Astrocyte of the hippocampus (primary cell): ENCODE results near the gene ZMIZ2.
"Not testable (repeated sequence)": the region's sequence is repeated elsewhere in the genome, so short reads cannot be mapped to it uniquely, and the experiment has no call there.

Source experiments
- DNase-seq: peaks from one replicate; pipeline ENCODE4 v3.0.0; 2011; ENCODE audit warnings: low read depth, low spot score

Gene ZMIZ2

GRCh38 chr7:44727937-44728262 lies 20.7 kb upstream of the ZMIZ2 start:
- DNase-seq = no peak

DNA sequence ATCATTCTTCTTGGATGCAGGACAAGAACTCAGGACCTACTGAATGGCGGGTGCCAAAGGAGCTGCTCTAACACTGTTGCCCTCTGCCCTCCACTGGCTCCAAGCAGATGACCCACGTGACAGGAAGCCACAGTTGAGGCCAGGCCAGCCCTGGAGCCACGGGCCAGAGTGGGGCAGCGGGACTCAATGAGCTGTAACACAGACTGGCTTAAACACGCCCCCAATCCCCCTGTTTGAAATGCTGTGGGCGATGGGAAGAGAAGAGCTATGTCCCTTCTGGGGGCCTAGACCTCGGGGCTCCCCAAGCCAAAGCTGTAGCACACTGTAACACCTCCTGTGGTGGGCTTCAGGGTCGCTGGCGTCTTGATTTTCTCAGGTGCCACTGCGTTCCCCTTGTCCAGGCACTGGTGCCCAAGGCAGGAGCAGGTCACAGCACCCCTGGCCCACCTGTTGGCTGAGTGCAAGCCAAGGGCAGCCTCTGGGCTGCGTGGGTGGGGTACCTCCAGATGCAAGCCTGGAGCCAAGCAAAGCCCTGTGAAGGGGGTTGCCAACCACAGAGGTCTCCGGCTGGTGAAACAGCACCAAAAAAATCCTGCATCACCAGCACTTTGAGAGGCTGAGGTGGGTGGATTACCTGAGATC lies 18.6 kb upstream of the ZMIZ2 start:
- DNase-seq = no peak

GRCh38 chr7:44732971-44733370 lies 15.7 kb upstream of the ZMIZ2 start:
- not testable (repeated sequence) for DNase-seq

DNA sequence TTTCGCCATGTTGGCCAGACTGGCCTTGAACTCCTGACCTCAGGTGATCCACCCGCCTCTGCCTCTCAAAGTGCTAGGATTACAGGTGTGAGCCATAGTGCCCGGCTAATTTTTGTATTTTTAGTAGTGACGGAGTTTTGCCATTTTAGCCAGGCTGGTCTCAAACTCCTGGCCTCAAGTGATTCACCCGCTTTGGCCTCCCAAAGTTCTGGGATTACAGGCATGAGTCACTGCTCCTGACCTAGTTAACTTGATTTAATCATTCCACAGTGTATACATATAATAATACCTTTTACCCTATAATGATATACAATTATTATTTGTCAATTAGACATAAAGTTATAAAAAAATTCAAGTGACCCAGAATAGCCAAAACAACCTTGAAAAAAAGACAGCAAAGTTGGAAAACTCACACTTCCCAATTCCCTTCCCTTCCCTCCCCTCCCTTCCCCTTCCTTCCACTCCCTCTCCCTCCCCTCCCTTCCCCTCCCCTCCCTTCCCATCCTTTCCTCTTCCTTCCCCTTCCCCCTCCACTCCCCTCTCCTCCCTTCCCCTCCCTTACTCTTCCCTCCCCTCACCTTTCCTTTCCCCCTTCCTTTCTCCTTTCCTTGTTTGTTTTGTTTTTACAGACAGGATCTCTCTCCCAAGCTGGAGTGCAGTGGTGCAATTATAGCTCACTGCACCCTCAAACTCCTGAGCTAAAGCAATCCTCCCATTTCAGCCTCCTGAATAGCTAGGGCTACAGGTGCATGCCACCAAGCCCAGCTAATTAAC lies 14.8 kb upstream of the ZMIZ2 start:
- DNase-seq = peak; percentile 55

DNA sequence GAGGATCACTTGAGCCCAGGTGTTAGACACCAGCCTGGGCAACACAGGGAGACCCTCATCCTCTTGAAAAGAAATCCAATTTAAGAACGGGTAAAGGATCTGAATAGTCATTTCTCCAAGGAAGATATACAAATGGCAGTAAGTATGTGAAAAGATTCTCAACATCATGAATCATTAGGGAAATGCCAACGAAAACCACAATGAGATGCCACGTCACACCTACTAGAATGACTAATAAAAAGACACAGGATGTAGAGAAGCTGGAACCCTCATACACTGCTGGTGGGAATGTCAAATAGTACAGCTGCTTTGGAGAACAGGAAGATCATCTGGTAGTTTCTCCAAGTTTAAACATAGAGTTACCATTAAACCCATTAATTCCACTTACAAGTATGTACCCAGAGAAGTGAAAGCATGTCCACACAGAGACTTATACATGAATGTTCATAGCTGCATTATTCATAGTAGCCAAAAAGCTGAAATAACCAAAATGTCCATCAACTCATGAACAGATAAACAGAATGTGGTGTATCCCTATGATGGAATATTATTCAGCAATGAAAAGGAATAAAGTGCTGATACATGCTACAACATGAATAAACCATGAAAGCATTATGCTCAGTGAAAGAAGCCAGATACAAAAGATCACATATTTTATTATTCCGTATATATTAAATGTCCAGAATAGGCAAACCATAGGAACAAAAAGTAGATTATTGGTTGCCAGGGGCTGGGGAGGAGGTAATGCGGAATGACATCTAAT lies 13.1 kb upstream of the ZMIZ2 start:
- DNase-seq = peak; percentile 94

- no peak for DNase-seq
These were observed 11.8 kb upstream of the ZMIZ2 start for GRCh38 chr7:44736896-44737295.

DNA sequence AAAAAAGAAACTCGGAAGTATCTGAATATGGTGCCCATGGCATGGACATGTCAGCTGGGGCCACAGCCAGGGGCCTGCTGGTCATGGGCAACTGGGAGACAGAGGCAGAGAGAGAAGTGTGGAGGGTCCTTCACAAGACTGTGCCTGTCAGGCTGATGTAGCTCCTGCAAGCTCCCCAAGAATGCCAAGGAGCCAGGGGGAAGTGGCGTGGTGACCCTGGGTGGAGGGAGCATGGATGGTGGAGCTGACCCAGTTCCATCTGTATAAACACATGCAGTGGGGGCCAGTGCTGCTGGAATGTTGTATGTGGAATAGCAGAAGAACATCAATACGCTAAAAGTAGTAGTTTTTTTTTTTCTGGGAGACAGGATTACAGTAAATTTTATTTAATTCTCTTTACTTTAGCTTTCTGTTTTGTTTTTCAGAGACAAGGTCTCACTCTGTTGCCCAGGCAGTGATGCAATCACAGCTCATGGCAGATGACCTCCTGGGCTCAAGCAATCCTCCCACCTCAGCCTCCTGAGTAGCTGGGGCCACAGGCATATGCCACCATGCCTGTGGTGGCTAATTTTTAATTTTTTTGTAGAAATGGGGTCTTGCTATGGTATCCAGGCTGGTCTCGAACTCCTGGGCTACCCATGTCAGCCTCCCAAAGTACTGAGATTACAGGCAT lies 10.5 kb upstream of the ZMIZ2 start:
- no peak for DNase-seq

DNA sequence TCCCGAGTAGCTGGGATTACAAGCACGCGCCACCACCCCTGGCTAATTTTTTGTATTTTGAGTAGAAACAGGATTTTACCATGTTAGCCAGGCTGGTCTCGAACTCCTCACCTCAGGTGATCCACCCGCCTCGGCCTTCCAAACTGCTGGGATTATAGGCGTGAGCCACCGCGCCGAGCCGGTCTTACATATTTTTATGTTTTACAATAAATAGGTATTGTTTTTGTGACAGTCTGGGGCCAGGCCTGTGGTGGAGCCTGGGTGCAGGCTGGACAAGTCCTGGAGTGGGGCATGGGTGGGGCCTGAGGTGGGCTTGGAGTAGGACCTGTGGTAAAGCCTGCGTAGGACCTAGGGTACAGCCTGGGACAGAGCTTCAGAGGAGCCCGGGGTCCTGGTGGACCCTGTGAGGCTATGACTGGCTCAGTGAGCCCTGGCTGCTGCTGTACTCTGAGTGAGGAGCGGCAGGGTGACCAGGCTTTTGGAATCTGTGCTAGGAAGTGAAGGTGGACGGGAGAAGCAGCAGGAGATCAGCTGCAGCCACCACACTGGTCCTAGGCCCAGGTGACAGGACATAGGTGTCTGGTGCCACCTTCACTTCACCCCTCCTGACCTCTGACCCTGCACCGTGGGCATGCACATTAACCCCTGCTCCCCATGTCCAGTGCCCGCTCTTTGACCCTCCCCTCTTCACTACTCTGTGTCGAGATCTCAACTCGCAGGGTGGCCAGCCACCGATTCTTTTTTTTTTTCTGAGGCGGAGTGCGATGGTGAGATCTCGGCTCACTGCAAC lies 9.6 kb upstream of the ZMIZ2 start:
- no peak for DNase-seq

GRCh38 chr7:44740055-44740454 lies 8.6 kb upstream of the ZMIZ2 start:
- no peak for DNase-seq

DNA sequence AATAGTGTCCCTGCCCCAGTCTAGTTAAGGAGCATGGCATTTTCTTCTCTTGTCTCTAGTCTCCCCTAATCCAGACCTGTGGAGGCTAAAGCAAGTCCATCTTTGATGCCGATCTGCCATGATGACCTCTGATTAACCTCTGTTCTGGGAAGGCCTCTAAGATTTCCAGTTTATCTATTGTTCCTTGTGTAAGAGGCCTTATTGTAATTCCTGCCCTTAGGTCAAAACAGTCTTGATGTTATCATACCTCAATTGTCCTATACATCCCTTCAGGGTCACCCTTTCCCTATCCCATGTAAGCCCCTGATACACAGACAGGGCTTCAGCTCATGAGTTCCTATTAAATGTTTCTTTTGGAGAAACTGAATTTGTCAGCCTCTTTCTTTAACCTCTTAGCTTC lies 4.9 kb upstream of the ZMIZ2 start:
- no peak for DNase-seq

DNA sequence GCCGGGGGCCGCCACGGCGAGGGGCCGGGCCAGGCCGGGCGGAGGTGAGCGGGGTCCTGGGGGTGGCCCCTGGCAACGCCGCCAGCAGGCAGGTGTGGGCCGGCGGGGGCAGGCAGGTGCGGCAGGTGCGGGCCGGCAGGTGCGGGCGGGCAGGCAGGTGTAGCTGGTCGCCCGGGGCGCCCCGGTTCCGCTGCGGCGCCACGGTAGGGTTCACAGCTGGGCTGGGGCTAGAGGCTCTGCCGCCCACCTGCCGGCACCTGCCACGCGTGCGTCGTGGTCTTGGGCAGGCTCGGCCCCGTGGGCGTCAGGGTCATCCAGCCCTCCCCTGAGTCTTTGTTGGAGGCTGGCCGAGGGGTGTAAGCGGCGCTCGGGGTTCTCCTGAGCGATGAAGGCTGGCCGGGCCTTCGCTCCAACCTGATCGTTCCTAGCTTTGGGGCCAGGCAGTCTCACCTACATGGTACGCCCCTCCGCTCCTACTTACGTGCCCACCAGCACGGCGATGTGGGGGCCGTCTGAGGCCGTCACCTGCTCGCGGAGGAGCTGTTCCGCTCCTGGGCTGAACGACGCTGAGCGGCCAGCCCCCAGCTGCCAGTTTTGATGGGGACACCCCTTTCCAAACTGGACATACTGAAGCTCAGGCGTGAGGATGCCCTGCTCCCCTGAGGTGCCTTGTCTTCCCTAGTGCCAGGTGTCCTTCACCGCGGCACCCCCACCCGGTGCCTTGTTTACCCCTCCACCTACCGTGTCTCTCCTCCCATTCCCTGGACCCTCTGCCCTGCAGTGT lies 493 bp downstream of the ZMIZ2 start:
- peak; percentile 24 for DNase-seq

GRCh38 chr7:44749992-44750391 lies 1.3 kb downstream of the ZMIZ2 start:
- DNase-seq = no peak

DNA sequence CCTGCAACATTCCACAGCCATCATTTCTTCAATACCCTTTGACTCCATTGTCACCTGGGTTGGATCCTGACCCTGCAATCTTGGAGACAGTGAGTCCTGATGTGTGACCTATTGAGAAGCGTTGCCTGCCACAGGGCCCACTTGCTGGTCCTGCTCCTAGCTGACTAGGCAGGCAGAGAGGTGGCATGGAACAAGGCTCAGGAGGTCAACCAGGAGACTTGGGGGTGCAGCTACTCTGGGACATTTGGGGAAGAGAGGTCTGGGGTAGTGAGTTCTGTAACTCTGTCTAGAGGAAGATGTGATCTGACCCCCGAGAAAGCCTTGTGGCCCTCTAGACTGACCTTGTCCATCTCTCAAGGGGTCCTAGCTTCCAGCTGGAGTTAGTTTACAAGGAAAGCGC lies 1.8 kb downstream of the ZMIZ2 start:
- no peak for DNase-seq

DNA sequence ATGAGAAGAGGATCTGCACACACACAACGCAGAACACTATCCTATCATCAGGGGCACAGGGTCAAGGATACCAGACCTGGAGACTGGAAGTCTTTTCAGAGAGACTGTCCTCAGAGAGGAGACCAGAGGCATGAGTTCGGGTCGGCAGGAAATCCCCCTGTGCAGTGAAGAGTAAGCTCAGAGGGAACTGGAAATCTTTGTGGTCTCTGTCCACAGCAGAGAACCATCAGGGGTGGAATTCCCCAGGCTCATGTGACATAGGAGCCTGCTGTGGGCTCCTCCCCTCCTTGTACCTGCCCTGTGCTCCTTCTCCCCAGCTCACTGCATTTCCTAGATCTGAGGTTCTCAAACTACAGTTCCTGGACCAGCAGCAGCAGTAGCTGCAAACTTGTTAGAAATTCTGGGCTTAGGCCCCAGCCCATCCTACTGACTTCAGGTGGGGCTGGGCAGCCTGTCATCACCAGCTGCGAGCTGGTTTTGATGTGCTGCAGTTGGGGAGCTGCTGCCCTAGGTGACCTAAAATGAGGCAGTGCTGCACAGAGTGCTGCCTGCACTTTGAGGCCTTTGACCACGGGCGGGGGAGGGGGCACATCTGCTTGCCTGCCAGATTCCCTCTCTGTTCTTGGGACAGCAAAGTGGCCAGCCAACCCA lies 2.4 kb downstream of the ZMIZ2 start:
- peak; percentile 53 for DNase-seq

GRCh38 chr7:44752822-44753221 lies 4.2 kb downstream of the ZMIZ2 start:
- no peak for DNase-seq

DNA sequence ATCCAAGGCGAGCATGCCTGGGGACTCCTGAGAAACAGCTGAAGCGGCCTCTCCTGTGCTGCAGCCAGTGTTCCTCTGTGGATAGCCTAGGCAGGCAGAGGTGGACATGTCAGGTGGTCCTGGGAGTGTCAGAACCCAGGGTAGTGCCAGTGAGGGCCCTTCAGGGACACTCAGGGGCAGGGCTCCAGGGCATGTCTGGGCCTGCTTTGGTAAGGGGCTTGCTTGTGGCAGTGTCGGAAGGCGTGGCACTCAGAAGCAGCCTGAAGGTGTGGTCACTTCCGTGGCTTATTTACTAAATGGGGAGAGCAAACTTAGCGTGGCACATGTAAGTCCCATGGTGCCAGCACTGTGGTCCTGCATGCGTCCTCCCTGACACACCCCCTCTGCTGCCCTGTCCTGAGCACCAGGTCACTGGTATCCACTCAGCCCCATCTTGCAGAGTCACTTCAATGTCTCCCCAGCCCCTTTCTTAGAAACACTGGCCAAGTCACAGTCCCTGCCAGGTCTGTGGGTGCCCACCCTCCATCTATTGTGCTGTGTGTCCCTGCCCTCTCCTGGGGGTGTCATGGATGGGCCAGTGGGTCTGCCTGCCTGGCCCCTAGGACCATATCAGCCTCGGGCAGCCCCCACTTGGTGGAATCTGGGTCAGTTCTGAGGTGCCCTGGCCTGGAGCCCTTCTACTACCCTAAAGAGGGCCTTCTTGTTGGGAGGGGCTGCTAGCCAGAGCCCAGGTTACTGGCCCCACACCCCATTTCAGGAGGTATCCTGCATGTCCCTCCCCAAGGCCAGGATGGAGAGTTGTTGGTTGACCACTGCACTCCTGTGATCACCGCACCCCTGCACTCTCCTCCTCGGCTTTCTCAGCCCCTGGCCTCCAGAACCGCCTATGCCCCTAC lies 6.4 kb downstream of the ZMIZ2 start:
- DNase-seq = no peak

DNA sequence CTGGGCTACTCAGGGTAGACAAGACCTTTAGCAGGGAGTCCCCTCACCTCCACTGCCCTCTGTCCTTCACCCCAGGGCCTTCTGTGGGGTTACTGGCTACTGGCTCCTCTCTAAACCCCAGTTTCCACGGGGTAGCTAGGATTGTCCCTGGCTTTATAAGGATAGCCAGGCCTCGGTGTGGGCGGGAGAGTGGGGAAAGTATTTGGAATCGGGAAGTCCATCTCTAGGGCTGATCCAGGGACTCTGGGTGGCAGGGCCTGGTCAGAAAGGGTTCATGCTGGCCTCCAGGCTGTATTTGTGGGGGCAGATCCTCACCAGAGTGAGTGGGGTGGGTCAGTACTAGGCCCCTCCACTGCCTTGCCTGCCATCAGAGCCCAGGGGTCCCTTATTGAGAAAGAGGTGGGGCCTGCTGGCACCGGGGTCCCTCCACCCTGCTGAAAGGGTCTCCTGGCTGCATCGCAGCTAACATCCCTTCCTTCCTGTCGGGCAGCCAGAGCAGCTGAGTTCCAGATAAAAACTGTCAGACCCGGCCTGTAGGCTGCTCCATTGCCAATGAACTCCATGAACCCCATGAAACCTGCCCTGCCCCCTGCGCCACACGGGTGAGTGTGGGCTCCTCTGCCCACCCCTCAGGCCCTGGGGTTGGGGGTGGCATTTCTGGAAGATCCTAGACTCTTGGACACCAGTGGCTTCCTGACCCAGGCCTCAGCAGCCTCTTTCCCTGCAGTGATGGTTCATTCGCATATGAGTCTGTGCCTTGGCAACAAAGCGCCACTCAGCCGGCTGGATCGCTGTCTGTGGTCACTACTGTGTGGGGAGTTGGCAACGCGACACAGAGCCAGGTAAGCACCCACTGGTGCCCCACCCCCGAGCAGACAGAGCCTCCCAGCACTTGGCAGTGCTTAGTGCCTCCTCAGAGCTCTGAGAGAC lies 7.3 kb downstream of the ZMIZ2 start:
- peak; percentile 43 for DNase-seq

DNA sequence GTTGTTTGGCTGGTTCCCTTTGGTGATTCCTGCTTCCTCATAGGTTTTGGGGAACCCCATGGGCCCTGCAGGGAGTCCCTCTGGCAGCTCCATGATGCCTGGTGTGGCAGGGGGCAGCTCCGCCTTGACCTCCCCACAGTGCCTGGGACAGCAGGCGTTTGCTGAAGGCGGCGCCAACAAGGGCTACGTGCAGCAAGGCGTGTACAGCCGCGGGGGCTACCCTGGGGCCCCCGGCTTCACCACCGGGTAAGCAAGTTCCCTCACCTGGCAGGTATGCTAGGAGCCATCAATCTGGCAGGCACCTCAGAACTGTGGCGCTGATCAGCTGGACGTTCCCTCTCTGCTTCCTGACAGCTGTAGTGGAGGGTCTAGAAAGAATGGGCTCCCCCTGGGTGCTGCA lies 8.3 kb downstream of the ZMIZ2 start:
- no peak for DNase-seq
